ENCODE data around the gene WDR82.
"Not testable (repeated sequence)": the region's sequence is repeated elsewhere in the genome, so short reads cannot be mapped to it uniquely, and the experiment has no call there.

WDR82 gene

GRCh38 chr3:52289747-52290595, 11.5 kb upstream of the WDR82 start:
- DNase-seq (ENCODE audit: low spot score) = no peak

DNA sequence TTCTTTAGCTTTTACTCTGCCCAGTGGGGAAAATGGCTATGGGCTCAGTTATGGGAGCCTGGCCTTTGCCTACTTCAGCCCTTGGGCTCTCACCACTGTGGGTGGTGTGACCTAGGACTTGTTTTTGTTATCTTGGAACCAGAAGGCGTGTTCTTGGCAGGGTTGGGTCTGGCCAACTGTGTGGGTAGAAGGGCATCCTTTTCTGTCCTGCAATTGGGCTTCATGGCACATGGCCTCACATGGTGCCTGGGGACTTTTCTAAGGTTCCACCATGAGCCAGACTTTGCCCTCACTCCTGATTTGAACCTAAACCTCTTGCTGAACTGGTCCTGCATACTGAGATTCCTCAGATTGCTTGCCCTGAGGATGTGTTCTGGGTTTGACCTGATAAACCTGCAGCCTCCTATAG, 10.9 kb upstream of the WDR82 start:
- DNase-seq (ENCODE audit: low spot score) = no peak

- no peak for DNase-seq (ENCODE audit: low spot score)
Observed at GRCh38 chr3:52288674-52289073, 10.2 kb upstream of the WDR82 start.

GRCh38 chr3:52286777-52287110, 8.3 kb upstream of the WDR82 start:
- DNase-seq (ENCODE audit: low spot score) = no peak

- not testable (repeated sequence) for DNase-seq (ENCODE audit: low spot score)
Observed at GRCh38 chr3:52284051-52284450, 5.6 kb upstream of the WDR82 start.

DNA sequence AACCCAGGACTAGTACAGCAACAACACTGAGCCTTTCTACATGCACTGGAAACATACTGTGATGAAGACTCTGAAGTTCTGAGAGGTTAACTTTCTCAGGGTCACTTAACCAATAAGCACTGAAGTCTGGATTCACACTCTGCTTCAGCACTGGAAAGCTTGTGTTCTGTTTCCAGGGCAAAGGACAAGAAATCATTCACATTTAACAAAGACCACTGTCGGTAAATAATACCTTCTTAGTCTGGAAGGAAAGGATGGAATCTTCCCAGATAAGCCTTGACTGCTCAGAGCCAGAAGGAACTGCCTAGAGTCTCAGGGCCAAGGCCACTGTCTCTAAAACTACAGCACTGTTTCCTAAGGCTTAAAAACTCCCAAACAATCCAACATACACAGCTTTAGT, 4.9 kb upstream of the WDR82 start:
- no peak for DNase-seq (ENCODE audit: low spot score)

DNA sequence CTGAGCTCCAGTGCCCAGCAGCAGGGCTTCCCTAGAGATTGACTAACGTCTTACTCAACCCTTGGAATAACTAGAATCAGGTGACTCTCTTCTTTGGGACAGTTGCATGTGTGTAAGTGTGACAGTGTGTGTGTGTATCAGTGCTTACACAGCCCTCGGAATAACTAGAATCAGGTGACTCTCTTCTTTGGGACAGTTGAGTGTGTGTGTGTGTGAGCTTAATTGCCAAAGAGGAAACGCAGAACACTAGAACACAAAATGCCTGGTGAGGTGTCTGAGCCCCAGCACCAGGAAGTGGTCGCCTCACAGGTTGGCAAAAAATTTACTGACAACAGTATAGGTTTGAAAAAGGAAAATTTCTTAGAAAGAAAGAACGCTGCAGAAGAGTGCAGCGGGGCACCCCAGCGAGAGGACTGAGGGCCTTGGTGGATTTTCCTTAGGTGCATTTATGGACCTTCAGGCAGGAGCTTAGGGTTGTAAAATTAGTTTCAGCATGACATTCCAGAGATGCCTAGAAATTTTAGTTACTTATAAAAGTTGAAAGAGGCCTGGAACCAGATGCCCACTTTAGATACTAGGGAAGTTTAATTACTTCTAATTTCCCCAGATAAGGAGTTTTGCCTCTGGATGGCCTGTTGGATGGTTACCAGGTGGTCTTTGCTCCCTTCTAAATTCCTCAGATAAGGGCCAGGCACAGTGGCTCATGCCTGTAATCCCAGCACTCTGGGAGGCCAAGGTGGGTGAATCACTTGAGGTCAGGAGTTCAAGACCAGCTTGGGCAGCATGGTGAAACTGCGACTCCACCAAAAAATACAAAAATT, 3.7 kb upstream of the WDR82 start:
- DNase-seq (ENCODE audit: low spot score) = no peak

- DNase-seq (ENCODE audit: low spot score) = no peak
Observed at GRCh38 chr3:52280050-52280461, 1.6 kb upstream of the WDR82 start.

- no peak for DNase-seq (ENCODE audit: low spot score)
Observed at GRCh38 chr3:52279596-52279995, 1.1 kb upstream of the WDR82 start.

- peak; percentile 83 for DNase-seq (ENCODE audit: low spot score)
Observed at GRCh38 chr3:52277972-52278509, 408 bp downstream of the WDR82 start.

DNA sequence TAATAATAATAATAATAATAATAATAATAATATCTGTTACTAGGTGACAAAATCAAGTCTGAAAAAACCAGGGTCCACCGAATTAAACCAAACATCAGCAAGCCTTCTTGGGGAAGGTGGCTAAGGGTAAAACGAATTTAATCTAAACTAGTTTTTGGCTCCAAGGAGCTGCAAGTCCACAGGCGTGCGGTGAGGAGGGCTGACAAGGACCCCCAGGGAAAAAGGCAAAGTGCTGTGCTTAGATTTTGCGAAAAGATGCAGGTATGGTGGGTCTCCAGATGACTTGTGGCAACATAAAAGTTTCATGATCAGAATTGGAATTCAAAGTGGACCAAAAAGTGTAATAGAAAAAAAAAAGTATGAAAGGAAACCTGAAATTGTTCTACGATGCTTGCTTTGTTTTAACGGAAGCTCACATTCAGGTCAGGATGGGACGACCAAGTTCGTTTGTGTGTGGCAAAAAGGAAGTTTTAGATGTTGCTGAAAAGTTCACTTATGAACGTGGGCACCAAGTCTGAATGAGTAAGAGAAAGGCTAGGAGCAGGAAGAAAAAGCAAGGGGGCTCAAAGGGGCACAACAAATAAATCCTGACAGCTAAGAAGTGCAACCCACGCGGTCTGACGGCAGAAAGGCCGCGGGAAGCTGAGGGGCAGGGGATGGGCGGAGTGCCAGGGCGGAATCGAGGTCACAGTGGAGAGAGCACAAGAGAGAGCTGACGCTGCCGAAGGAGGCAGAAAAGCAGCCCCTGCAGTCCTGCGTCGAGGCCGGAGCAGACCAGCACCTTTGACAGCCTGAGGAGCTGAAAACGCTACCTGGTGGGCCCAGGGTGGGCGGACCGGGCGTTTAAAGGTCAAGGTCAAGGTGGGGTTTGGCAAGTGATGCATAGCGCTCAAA, 1.1 kb downstream of the WDR82 start:
- peak; percentile 71 for DNase-seq (ENCODE audit: low spot score)

GRCh38 chr3:52274781-52275180, 3.7 kb downstream of the WDR82 start:
- not testable (repeated sequence) for DNase-seq (ENCODE audit: low spot score)

DNA sequence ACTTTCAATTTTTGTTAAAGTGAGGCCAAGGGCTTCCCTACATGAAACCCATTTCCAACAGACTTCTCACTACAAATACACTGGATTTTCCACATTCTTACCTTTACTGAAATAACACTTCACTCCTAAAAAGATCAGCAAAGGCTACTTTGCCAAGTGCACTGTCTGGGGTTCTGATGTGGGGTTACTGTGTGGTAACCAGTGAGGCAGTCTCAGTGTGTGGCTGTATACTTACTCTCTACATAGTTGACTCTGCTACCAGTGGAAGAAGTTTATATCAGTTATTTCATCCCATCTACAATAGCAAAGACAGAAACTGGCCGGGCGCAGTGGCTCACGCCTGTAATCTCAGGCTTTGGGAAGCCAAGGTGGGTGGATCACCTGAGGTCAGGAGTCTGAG, 5.6 kb downstream of the WDR82 start:
- no peak for DNase-seq (ENCODE audit: low spot score)

GRCh38 chr3:52272172-52272571, 6.3 kb downstream of the WDR82 start:
- DNase-seq (ENCODE audit: low spot score) = not testable (repeated sequence)

DNA sequence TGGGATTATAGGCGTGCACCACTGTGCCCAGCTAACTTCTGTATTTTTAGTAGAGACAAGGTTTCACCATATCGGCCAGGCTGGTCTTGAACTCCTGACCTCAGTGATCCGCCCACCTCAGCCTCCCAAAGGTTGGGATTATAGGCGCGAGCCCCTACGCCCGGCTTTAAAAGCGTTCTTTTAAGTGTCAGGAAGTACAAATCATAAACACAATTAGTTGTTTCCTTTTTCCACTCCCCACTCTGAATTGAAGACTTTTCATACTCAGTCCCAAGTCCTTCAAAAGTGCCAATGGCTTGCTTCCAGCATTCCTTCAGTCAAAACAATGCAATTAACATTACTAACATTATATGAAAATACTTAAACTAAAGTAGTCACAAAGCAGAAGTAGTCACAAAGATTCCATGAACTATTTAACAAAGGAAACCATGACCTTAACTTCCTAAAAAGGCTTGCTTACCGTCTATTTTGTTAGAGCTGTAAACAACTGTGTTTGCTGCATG, 8.1 kb downstream of the WDR82 start:
- DNase-seq (ENCODE audit: low spot score) = no peak

- DNase-seq (ENCODE audit: low spot score) = no peak
Observed at GRCh38 chr3:52269776-52270175, 8.7 kb downstream of the WDR82 start.

DNA sequence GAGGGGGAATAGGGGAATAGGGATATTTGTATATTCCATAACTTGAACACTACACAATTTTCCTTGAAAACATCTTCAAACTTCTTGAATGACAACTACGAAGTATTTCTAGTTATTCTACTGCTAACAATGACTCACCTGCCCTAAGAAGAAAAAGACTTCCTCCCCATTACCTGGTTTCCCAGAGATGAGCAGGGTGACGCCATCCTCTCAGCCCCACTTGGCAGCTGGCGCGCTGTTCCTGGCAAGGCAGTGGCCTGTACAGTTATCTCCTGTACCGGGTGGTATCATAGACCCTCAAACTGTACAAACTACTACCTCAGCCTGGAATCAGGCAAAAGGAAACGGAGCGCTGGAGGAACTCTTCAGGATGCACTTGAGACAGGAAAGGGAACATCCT, 10.4 kb downstream of the WDR82 start:
- DNase-seq (ENCODE audit: low spot score) = no peak

GRCh38 chr3:52265387-52265786, 13.1 kb downstream of the WDR82 start:
- DNase-seq (ENCODE audit: low spot score) = no peak

DNA sequence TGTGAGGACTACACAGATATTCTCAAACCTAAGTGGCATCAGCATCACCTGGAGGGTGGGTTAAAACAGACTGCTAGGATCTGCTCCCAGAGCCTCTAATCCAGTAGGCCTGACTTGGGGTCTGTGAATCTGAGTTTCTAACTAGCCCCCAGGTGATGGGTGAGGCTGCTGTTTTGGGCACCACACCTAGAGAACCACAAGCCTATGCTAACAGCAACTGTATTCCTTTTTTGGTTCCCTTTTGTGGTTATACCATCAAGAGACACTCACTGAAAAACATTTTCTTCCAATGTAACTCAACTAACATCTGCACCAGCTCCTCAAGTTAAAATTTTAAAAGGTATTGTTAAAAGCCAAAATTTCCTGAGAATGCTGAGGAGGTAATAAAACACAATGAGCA, 16.0 kb downstream of the WDR82 start:
- DNase-seq (ENCODE audit: low spot score) = no peak

GRCh38 chr3:52259448-52259847, 19.0 kb downstream of the WDR82 start:
- DNase-seq (ENCODE audit: low spot score) = no peak

DNA sequence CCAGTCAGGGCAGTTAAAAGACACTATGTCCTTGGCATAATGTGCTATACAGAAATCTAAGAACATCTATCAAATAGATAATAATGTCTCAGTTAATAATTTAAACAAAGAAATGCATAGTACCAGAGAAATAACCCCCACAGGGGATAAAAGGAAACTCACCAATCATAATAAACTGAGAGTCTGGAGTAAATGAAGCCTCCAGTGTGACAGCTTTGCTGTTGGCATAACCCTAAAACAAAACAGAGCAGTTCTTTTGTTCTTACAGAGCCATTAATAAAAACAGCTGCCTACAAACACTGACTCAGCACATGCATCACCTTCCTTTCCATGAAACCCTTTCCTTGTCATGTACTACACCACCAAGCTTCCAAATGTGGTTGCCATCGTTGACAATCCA, 19.4 kb downstream of the WDR82 start:
- DNase-seq (ENCODE audit: low spot score) = no peak

DNA sequence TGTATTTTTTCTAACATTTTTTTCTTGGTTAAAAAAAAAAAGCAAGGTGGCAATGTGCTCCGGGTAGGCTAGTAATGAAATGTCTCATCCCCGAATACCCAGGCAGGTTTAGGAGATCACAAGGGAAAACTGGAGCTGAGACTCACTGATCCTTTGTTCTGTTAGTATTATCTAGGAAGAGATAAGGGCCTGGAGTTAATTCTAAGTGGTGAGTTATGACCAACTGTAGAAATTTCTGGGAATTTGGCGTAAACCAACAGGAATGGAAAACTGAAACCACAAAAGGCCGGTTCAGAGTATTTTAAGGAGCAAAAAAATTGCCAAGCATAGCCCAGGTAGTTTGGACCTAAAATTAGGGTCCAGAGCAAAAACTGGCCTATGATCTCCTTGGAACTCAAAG, 20.5 kb downstream of the WDR82 start:
- no peak for DNase-seq (ENCODE audit: low spot score)

Data from AG20443 (cell line).